Upper lobe of left lung (tissue), 4 donors: ENCODE measurements around the gene TFCP2L1.

Source experiments
- CTCF ChIP-seq, 6 experiments: fragments of 450-650 bp in 4 of 6; fragments of 200-600 bp in 2 of 6; sonication (generic) in 2 of 6; IDR thresholded peaks; one replicate each; pipeline ENCODE4 v1.5.1; 2016 to 2019; ENCODE audit warnings: antibody characterized with exemption in 6 of 6
- EP300 ChIP-seq, 4 donors: sonication (generic); formaldehyde crosslinking; IDR thresholded peaks; one replicate each; pipeline ENCODE4 v1.5.1; 2017; ENCODE audit warnings: antibody characterized with exemption in 4 of 4, control low read depth in 2 of 4
- POLR2A ChIP-seq, 4 donors: fragments of 450-650 bp; IDR thresholded peaks; one replicate each; pipeline ENCODE4 v1.5.1; 2016 to 2017; ENCODE audit warnings: antibody characterized with exemption in 4 of 4, mild to moderate bottlenecking in 2 of 4
- POLR2AphosphoS5 ChIP-seq, 2 donors: sonication (generic); formaldehyde crosslinking; IDR thresholded peaks; one replicate each; pipeline ENCODE4 v1.5.1; 2017; ENCODE audit warnings: antibody characterized with exemption in 2 of 2

- TF ChIP-seq CTCF (IDR thresholded peaks at IDR 0.05) = peak in 1 of 6 experiments; percentile 11
- peak in 1 of 4 donors; percentile 36 for TF ChIP-seq POLR2A (IDR thresholded peaks at IDR 0.05)
- peak; percentile 72 to 88 for TF ChIP-seq POLR2AphosphoS5 (IDR thresholded peaks at IDR 0.05)
- TF ChIP-seq EP300 (IDR thresholded peaks at IDR 0.05) = peak; percentile 53 to 99 (median 97)
Measured at GRCh38 chr2:121197369-121198091, 87.5 kb downstream of the TFCP2L1 start.
